WTC11 (cell line): Measurements from ENCODE around the gene GATM. TPM values are rescaled to one million over a fixed set of nuclear protein-coding genes. Genes with fewer than 3 reads are reported as not detected.

Experiments used
- ATAC-seq: fragments of 200-7000 bp; cut with Tn5 transposase; 2 replicates; pipeline ENCODE4 v1.10.0; 2021; ENCODE audit warnings: mild to moderate bottlenecking, moderate library complexity
- CTCF ChIA-PET: fragments of 300-600 bp; sonication (Branson Sonifier 250); formaldehyde crosslinking; loops from one replicate; lab custom pipeline; 2021; ENCODE audit warnings: antibody characterized with exemption; lab: Charles Lee
- POLR2A ChIA-PET: fragments of 350-600 bp; sonication (Branson Sonifier 250); formaldehyde crosslinking; loops from one replicate; lab custom pipeline; 2021; ENCODE audit warnings: antibody characterized with exemption; lab: Charles Lee
- DNase-seq: peaks from one replicate; pipeline ENCODE4 v3.0.0; 2021; ENCODE audit warnings: low spot score
- H3K27ac Mint-ChIP-seq: 2 replicates; pipeline ENCODE4 v1.8.0; 2021; ENCODE audit warnings: mixed read lengths
- H3K27me3 Mint-ChIP-seq: 2 replicates; pipeline ENCODE4 v1.8.0; 2021; ENCODE audit warnings: low read depth, mild to moderate bottlenecking, moderate library complexity, mixed read lengths
- H3K36me3 Mint-ChIP-seq: 2 replicates; pipeline ENCODE4 v1.8.0; 2021; ENCODE audit warnings: mixed read lengths
- H3K4me1 Mint-ChIP-seq: 2 replicates; pipeline ENCODE4 v1.8.0; 2022; ENCODE audit warnings: mixed read lengths
- H3K4me3 Mint-ChIP-seq: 2 replicates; pipeline ENCODE4 v1.8.0; 2021; ENCODE audit warnings: mild to moderate bottlenecking, moderate library complexity, mixed read lengths
- H3K9me3 Mint-ChIP-seq: 2 replicates; pipeline ENCODE4 v1.8.0; 2021; ENCODE audit warnings: mixed read lengths
- ATF1 ChIP-seq: sonication (generic); formaldehyde crosslinking; IDR thresholded peaks from 2 replicates; pipeline ENCODE4 v1.8.1; 2023; ENCODE audit warnings: mild to moderate bottlenecking, moderate library complexity, missing genetic modification reagents
- CREM ChIP-seq: sonication (generic); formaldehyde crosslinking; IDR thresholded peaks from 2 replicates; pipeline ENCODE4 v1.8.1; 2022; ENCODE audit warnings: mild to moderate bottlenecking, missing genetic modification reagents, moderate library complexity
- E2F4 ChIP-seq: sonication (generic); formaldehyde crosslinking; IDR thresholded peaks from 2 replicates; pipeline ENCODE4 v1.8.1; 2022; ENCODE audit warnings: low read depth, mild to moderate bottlenecking, moderate library complexity, missing genetic modification reagents, borderline replicate concordance
- EMX1 ChIP-seq: fragments of 250-450 bp; sonication (Bioruptor Pico); IDR thresholded peaks from 2 replicates; pipeline ENCODE4 v1.8.0; 2021; ENCODE audit warnings: mild to moderate bottlenecking
- ERG ChIP-seq: fragments of 250-450 bp; sonication (Bioruptor Pico); IDR thresholded peaks from 2 replicates; pipeline ENCODE4 v1.8.0; 2021; ENCODE audit warnings: mild to moderate bottlenecking
- GRHL2 ChIP-seq: fragments of 250-450 bp; sonication (Bioruptor Pico); IDR thresholded peaks from 2 replicates; pipeline ENCODE4 v1.8.0; 2022; ENCODE audit warnings: mild to moderate bottlenecking, moderate library complexity; ENCODE audit not compliant: insufficient replicate concordance, severe bottlenecking
- HMGA2 ChIP-seq: fragments of 250-450 bp; sonication (Bioruptor Pico); IDR thresholded peaks from 2 replicates; pipeline ENCODE4 v1.4.0; 2021; ENCODE audit warnings: mild to moderate bottlenecking, moderate library complexity
- KAT7 ChIP-seq: sonication (generic); formaldehyde crosslinking; IDR thresholded peaks from 2 replicates; pipeline ENCODE4 v1.8.1; 2023; ENCODE audit warnings: missing genetic modification reagents, mild to moderate bottlenecking, borderline replicate concordance
- NFYB ChIP-seq: sonication (generic); formaldehyde crosslinking; conservative IDR thresholded peaks from 2 replicates; pipeline ENCODE4 v1.8.0; 2022; ENCODE audit warnings: low read depth, missing genetic modification reagents
- NR1H2 ChIP-seq: sonication (generic); formaldehyde crosslinking; IDR thresholded peaks from 2 replicates; pipeline ENCODE4 v1.9.0; 2021; ENCODE audit warnings: mild to moderate bottlenecking, moderate library complexity, missing genetic modification reagents
- PRDM15 ChIP-seq: sonication (generic); formaldehyde crosslinking; IDR thresholded peaks from 2 replicates; pipeline ENCODE4 v1.8.0; 2022; ENCODE audit warnings: missing genetic modification reagents
- ZNF425 ChIP-seq: fragments of 250-450 bp; sonication (Bioruptor Pico); conservative IDR thresholded peaks from 2 replicates; pipeline ENCODE4 v1.9.0; 2021; ENCODE audit warnings: mild to moderate bottlenecking
- ZNF671 ChIP-seq: fragments of 250-450 bp; sonication (Bioruptor Pico); IDR thresholded peaks from 2 replicates; pipeline ENCODE4 v1.8.0; 2021; ENCODE audit warnings: mild to moderate bottlenecking
- total RNA-seq: library from RNA; stranded (reverse); gene quantifications from 3 replicates; pipeline ENCODE4 v1.2.3, GENCODE V29; 2021
- TF ChIP-seq, protein P1 (sequence below): sonication (generic); formaldehyde crosslinking; IDR thresholded peaks from 2 replicates; pipeline ENCODE4 v1.8.1; 2023; ENCODE audit warnings: mild to moderate bottlenecking, missing genetic modification reagents, moderate library complexity
- TF ChIP-seq, protein P2 (sequence below): sonication (generic); formaldehyde crosslinking; conservative IDR thresholded peaks from 2 replicates; pipeline ENCODE4 v1.8.1; 2022; ENCODE audit warnings: mild to moderate bottlenecking, missing genetic modification reagents

Gene GATM
- total RNA-seq, 1 experiment from 2014 or later = 10.1 TPM

GRCh38 chr15:45338417-45338816 lies 39.9 kb downstream of the GATM start:
- ATAC-seq (no peak), DNase-seq (no peak)
- CTCF ChIA-PET = interaction anchor here (1.8 kb wide), 1 partner anchor 176 kb away, joined by 5 read pairs; no protein-coding TSS in a partner anchor
- Mint-ChIP-seq H3K4me1 (no peaks in the 10 kb centered on the region), H3K9me3 (no peaks in the 10 kb centered on the region), H3K27ac (no peak overlapping the region), H3K36me3 (no peaks in the 10 kb centered on the region)
- POLR2A ChIA-PET = no interaction called here
- TF ChIP-seq GRHL2 (no peak), ATF1 (CRISPR knock-in tag) (no peak), KAT7 (CRISPR knock-in tag) (no peak), ZNF671 (CRISPR knock-in tag) (no peak), NR1H2 (CRISPR knock-in tag) (no peak), PRDM15 (CRISPR knock-in tag) (no peak), HMGA2 (CRISPR knock-in tag) (no peak), ZNF425 (CRISPR knock-in tag) (no peak), EMX1 (no peak), CREM (CRISPR knock-in tag) (no peak), E2F4 (CRISPR knock-in tag) (no peak)
- TF ChIP-seq, protein P1, sequence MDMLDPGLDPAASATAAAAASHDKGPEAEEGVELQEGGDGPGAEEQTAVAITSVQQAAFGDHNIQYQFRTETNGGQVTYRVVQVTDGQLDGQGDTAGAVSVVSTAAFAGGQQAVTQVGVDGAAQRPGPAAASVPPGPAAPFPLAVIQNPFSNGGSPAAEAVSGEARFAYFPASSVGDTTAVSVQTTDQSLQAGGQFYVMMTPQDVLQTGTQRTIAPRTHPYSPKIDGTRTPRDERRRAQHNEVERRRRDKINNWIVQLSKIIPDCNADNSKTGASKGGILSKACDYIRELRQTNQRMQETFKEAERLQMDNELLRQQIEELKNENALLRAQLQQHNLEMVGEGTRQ = no peak
- TF ChIP-seq, protein P2, sequence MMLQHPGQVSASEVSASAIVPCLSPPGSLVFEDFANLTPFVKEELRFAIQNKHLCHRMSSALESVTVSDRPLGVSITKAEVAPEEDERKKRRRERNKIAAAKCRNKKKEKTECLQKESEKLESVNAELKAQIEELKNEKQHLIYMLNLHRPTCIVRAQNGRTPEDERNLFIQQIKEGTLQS = no peak
- TF ChIP-seq, all 79 proteins: peak for 0
- Mint-ChIP-seq H3K4me3 (no peak overlapping the region), H3K27me3 (no peaks in the 10 kb centered on the region; the same call in 1 of the 2 replicates)

DNA sequence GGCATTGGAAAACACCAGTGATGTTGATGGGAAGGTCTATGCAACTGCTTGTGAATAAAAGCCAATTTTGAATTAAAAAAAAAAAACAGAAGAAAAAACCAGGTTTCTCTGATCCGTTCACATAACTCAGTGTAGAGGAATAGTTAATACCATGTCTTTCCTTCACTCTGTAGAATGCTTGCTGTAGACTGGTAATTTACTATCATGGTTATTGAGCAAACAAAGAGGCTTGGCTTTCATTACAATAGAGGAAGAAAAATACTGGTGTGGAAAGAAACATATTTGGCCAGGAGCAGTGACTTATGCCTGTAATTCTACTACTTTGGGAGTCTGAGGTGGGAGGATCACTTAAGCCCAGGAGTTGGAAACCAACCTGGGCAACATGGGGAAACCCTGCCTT lies 41.1 kb downstream of the GATM start:
- CTCF ChIA-PET = no interaction called here
- Mint-ChIP-seq H3K36me3 (no peaks in the 10 kb centered on the region), H3K9me3 (no peaks in the 10 kb centered on the region), H3K4me3 (no peak overlapping the region), H3K4me1 (no peaks in the 10 kb centered on the region), H3K27me3 (peaks cover 4% of the 10 kb centered on the region), H3K27ac (no peak overlapping the region)
- TF ChIP-seq ERG (CRISPR knock-in tag) = no peak
- no peak for TF ChIP-seq NFYB
- DNase-seq = no peak
- ATAC-seq = no peak
- POLR2A ChIA-PET = no interaction called here
